Sciatic nerve (tissue), 2 donors: ENCODE measurements around the gene FAM111B. TPM values are rescaled to one million over a fixed set of nuclear protein-coding genes. Genes with fewer than 3 reads are reported as not detected.
"Not testable (repeated sequence)": the region's sequence is repeated elsewhere in the genome, so short reads cannot be mapped to it uniquely, and the experiment has no call there.

ENCODE experiments used
- ATAC-seq: fragments of 200-7000 bp; cut with Tn5 transposase; one replicate; pipeline ENCODE4 v1.9.1; 2020; ENCODE audit warnings: mild to moderate bottlenecking, moderate library complexity
- DNase-seq: peaks from one replicate; pipeline ENCODE4 v3.0.0-alpha.2; 2020; ENCODE audit warnings: low spot score
- intact Hi-C: fragments of 100-400 bp; cut with DNase I; formaldehyde crosslinking; loops from one replicate; pipeline ENCODE4 v1.14.2; 2022
- total RNA-seq: library from RNA; stranded (reverse); fragmentation: NEBNext Ultra II Directional; extraction: Animal tissue kit (Norgen Biotek cat#: 25700); gene quantifications from one replicate; pipeline ENCODE4 v1.2.1, GENCODE V29; 2021
- donor health status: DM: no; HTN: no; CAD: no.
- donor health status: DM: no; HTN: no; CAD: no.

Gene FAM111B
- total RNA-seq, 1 donor from 2014 or later = 0.89 TPM

DNA sequence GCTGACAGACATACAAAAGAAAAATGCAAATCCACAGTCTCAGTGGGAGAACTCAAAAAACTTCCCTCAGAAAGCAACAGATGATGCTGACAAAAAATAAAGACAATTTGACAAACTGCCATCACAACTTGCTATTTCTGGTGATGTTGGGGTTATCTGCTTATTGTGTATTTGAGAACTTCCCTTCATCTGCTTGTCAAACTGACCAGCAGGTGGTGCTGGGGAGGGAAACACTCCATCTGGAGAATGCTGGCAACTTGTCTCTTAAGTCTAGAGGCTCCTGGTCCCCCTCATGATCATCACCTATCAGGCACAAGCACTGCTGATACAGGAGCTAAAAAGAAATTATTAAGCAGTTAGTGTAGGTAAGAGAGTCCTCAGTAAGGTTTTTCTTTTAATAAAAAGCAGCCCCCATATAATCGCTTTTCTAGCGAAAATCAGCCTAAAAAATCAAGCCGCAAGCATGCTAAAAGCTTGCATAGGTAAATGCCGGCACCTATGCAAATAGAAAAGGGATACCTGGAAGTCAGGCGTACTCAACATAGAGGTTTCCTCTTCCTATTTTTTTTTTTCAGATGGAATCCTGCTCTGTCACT lies 9.8 kb upstream of the FAM111B start:
- ATAC-seq (peak; percentile 36), DNase-seq (peak; percentile 71)
- intact Hi-C loops = no loop called here

DNA sequence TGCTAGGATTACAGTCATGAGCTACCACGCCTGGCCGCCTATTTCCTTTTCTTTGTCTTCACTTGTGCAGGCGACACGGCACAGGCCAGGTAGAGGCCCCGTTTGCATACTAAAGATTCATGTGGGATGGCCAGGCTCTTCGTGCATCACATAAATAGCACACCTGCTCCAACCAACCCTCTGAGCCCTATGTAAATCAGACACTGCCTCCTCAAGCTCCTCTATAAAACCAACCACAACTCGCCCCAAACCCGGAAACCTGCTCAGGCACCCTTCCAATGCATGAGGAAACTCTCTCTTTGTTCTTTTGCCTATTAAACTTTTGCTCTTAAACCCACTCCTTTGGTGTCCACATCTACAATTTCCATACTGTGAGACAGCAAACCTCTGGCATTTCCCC lies 9.1 kb upstream of the FAM111B start:
- DNase-seq, intact Hi-C loops, ATAC-seq: not testable (repeated sequence)

DNA sequence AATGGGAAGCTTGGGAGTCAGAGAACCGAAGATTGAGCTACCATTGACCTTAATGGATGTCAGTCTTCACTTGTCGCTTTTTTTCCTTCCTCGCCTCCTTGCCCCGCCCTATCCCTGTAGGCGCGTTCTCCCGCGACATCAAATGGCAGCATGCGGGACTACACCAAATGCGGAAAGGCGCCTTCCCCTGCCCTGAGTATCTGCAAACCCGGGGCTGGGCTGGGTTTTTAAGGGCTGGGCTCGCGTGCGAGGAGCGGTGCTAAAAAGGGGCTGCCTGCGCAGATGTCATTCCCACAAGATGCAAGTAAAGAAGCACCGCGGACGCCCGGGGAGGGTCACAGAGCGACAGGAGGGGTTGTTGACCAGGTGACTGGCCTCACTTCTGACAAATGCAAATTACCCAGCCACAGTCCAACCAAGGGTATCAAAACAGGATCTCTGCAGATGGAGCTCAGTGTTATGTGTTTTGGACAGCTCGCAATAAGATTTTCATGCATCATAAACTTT lies 4.7 kb upstream of the FAM111B start:
- peak; percentile 59 for DNase-seq
- no peak for ATAC-seq
- intact Hi-C loops = no loop called here

- ATAC-seq, intact Hi-C loops, DNase-seq: not testable (repeated sequence)
Observed at GRCh38 chr11:59107721-59108120, 684 bp downstream of the FAM111B start.

- ATAC-seq = no peak
Observed at GRCh38 chr11:59112494-59112893, 5.5 kb downstream of the FAM111B start.

DNA sequence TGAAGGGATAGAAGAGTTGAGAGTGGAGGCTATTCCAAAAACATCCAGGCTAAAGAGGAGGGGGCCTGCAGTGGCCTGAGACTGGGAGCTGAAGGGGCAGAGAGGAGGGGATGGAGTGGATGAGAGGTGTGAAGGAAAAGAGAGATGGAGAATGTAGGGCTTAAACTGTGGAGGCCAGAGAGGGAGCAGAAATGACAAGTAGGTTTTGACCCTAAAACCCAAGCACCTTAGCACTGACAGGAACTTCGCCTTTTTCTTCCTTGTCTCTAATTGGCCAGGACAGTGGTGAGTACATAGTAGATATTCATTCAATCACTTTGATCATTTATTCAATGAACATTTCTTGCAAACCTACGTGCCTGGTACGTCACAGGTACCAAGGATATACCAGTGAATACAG lies 7.3 kb downstream of the FAM111B start:
- no peak for DNase-seq
- intact Hi-C loops = no loop called here
- ATAC-seq = no peak

More at GRCh38 chr11:59112494-59112893, 5.5 kb downstream of the FAM111B start:
- DNase-seq = no peak
- intact Hi-C loops = no loop called here

- intact Hi-C loops = no loop called here
Observed at GRCh38 chr11:59115553-59115952, 8.5 kb downstream of the FAM111B start.

GRCh38 chr11:59117774-59118173 lies 10.7 kb downstream of the FAM111B start:
- DNase-seq = no peak
- no peak for ATAC-seq
- intact Hi-C loops = no loop called here

More at GRCh38 chr11:59115553-59115952, 8.5 kb downstream of the FAM111B start:
- no peak for ATAC-seq
- DNase-seq = no peak

DNA sequence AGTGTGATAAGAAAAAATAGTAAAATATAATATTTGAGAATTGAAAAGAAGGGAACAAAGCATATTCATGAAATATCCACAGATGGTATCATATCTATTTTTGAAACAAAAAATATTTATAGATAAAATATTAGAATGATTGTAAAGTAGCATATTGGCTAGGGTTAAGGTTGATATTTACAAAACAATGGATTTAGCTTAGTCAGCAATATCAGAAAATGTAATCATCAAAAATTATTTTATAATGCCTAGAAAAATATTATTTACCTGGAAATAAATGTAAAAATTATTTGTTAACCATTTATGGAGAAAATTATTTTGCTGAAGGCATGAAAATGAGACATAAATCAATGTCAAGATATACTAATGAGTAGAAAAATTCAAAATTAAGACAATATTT lies 12.8 kb downstream of the FAM111B start:
- no peak for ATAC-seq
- intact Hi-C loops = no loop called here
- no peak for DNase-seq

GRCh38 chr11:59135648-59136461 lies 28.8 kb downstream of the FAM111B start:
- ATAC-seq (peak; percentile 94), DNase-seq (peak; percentile 90)
- intact Hi-C loops = no loop called here

GRCh38 chr11:59136551-59136950 lies 29.5 kb downstream of the FAM111B start:
- not testable (repeated sequence) for ATAC-seq

DNA sequence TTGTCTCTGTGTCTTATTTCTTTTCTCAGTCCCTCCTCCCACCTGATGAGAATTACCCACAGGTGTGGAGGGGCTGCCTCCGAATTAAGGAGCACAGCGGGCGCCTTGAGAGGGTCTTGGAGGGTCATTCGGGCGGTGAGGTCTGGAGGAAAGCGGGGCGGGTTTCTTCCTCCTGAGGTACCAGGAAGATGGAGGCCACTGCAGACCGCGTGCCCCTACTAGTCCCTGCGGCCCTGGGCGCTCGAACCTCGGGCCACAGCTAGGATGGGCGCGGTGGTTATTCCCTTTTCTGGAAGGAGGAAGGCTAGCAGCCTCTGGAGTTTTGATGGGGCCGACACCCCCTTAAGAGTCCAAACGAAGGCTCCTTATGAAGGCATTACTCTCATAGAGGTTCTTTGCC lies 30.2 kb downstream of the FAM111B start:
- ATAC-seq (no peak), DNase-seq (no peak)
- intact Hi-C loops = no loop called here

More at GRCh38 chr11:59136551-59136950, 29.5 kb downstream of the FAM111B start:
- DNase-seq, intact Hi-C loops: not testable (repeated sequence)

DNA sequence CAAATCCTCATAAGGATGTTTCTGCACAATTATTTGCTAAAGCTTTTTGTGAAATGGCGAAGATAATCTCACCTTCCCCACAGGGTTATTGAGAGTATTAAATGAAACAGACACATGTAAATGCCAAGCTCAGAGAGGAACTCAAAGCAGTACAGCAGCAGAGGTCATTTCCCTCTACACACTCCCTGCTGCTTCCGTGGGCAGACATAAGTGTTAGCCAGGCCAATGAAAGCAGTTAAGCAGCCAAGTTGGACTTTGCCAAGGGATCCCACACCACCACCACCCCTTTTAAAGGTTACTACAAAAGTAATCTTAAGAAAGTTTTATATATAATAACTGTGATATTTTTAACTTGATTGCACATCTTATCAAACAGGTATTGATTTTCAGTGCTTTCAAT lies 31.6 kb downstream of the FAM111B start:
- no peak for DNase-seq
- intact Hi-C loops = no loop called here
- no peak for ATAC-seq

DNA sequence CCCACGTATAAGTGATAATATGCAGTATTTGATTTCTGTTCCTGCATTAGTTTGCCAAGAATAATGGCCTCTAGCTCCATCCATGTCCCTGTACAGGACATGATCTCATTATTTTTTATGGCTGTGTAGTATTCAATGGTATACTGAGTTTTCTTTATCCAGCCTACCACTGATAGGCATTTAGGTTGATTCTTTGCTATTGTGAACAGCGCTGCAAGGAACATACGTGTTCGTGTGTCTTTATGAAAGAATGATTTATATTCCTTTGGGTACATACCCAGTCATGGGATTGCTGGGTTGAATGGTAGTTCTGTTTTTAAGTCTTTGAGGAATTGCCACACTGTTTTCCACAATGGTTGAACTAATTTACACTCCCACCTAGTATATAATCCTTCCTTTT lies 34.2 kb downstream of the FAM111B start:
- no peak for ATAC-seq
- intact Hi-C loops = no loop called here
- no peak for DNase-seq

- intact Hi-C loops = no loop called here
- no peak for ATAC-seq
Observed at GRCh38 chr11:59141673-59142460, 34.8 kb downstream of the FAM111B start.

DNA sequence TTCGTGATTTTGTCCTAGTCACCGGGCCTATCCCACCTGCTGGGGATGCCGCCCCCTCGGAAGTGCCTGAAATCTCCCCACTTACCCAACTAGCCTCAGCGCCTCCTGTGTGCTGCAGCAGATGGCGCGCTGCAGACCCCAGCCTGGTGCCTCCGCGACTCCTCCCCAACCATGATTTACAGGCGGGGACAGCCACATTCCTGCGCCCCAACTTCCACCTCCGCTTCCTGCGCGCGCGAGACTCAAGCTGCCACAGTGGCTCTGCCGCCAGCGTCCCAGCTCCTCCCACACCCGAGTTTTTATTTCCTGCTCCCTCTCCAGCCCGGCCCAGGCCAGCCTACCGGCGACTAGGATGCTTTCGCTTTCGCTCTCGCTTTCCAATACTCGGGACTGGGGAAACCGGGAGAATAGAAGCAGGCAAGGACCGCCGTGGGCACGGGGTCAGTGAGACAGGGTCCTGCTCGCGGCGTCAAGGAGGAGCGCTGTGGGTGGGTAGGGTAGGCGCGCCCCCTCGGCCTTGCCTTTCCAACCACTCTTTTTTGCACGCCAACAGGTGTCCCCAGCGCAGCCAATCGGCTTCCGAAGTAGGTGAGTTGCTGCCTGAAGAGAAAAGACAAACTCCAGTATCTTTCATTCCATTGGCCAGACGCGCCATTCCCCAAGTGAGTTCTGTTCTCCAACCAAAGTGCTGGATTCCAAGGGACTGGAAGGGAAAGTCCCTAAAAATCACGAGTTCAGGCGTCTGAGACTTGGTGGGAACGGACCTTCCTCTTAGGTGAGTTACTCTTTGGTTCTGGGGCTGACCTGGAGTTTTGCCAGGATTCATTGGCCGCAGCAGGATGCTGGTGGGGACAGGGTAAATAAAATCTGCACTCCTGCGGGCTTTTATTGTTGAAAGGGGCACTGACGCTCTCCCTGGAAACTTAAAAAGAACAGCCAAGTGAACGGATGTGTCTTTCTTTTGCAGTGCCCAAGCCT lies 35.8 kb downstream of the FAM111B start, which contains the start of gene FAM111A:
FAM111A (plus strand) TSS at position 327 of the 978 bp plus-strand sequence. CDS start 6,017 bp downstream, outside the sequence.
- ATAC-seq (peak; percentile 95), DNase-seq (peak; percentile 91)
- intact Hi-C loops = no loop called here

More at GRCh38 chr11:59141673-59142460, 34.8 kb downstream of the FAM111B start:
- DNase-seq = no peak

DNA sequence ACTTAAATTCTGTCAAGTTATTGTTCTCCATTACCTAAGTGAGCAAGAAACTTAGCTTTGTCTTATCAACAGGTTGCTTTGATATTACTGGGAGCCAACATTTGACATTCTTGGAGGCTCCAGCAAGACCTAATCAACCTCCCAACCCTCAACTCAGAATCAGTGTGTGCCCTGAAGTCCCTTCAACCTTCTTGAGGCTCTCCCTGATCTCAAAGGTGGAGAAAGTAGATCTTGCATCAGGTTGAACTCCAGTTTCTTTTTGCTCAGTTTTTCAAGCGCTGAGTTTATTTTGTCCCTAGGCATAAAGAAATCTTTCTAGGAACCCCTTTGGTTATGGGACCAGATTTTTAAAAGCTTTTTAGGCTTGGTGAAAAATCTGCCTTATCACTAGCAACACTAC lies 37.1 kb downstream of the FAM111B start:
- no peak for DNase-seq
- ATAC-seq = no peak
- intact Hi-C loops = no loop called here
